Stimulated activated CD8-positive, alpha-beta memory T cell treated with anti-CD3 and anti-CD28 coated beads, Interleukin-2, amount 100 ng/mL, for 1 hour (primary cell): ENCODE measurements around the gene HMGA1.
A peak's percentile ranks its signal among the peaks of the same experiment; 100 is the strongest.

Experiments used
- DNase-seq, 2 donors: peaks; one replicate each; pipeline ENCODE4 v3.0.0-alpha.2; 2020; ENCODE audit warnings: low read depth in 2 of 2

HMGA1 gene

GRCh38 chr6:34223956-34224940 is 12.4 kb upstream of the HMGA1 start:
- DNase-seq: peak; percentile 91

DNA sequence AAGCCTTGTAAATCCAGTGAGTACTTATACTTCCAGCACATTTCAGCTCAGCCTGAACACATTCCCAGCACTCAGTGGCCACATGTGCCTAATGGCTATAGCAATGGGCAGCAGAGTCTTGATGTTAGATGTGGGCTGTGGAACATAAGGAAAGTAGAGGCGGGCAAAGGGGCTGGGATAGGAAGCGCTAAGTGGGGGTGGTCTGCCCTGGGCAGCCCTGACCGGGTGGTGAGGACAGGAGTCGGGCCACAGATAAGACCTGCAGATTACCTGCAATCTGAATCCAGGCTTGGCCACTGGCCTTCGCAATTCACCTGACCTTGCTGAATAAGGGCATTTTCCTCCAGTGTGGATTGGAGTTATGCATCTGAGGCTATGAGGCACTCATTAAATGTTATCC is 11.1 kb upstream of the HMGA1 start:
- DNase-seq: no peak

- no peak for DNase-seq
These were observed 10.6 kb upstream of the HMGA1 start for GRCh38 chr6:34226066-34226465.

- no peak for DNase-seq
These were observed 9.7 kb upstream of the HMGA1 start for GRCh38 chr6:34226731-34227586.

GRCh38 chr6:34227761-34228421 is 8.8 kb upstream of the HMGA1 start:
- no peak for DNase-seq

- DNase-seq: no peak
These were observed 6.8 kb upstream of the HMGA1 start for GRCh38 chr6:34229877-34230276.

GRCh38 chr6:34230653-34231371 is 5.9 kb upstream of the HMGA1 start:
- no peak for DNase-seq

DNA sequence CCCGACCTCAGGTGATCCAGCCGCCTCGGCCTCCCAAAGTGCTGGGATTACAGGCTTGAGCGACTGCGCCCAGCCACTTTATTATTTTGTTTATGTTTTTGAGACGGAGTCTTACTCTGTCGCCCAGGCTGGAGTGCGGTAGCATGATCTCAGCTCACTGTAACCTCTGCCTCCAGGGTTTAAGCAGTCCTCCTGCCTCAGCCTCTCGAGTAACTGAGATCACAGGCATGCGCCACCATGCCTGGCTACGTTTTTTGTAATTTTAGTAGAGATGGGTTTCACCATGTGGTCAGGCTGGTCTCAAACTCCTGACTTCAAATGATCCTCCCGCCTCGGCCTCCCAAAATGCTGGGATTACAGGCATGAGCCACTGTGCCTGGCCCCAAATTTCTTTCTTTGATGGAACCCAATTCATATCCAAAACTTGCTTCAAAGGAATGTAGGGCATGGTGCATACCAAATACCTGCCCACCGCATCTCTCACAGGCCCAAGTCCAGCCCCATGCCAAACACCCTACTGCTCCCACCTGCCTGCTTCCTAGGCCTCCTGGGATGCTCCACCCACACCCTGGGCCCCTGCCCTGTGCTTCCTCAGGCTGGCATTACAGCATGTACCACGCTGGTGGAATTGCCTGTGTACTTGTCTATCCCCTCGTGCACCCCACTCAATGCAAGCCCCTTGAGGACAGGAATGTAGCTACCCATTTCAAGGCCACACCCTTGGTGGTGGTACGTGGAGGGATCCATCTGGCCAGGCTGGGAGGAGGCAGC is 4.9 kb upstream of the HMGA1 start:
- DNase-seq: no peak

- no peak for DNase-seq
These were observed 3.8 kb upstream of the HMGA1 start for GRCh38 chr6:34232901-34233300.

GRCh38 chr6:34233867-34234266 is 2.8 kb upstream of the HMGA1 start:
- DNase-seq: no peak

- no peak for DNase-seq
These were observed 1.9 kb upstream of the HMGA1 start for GRCh38 chr6:34234667-34235306.

DNA sequence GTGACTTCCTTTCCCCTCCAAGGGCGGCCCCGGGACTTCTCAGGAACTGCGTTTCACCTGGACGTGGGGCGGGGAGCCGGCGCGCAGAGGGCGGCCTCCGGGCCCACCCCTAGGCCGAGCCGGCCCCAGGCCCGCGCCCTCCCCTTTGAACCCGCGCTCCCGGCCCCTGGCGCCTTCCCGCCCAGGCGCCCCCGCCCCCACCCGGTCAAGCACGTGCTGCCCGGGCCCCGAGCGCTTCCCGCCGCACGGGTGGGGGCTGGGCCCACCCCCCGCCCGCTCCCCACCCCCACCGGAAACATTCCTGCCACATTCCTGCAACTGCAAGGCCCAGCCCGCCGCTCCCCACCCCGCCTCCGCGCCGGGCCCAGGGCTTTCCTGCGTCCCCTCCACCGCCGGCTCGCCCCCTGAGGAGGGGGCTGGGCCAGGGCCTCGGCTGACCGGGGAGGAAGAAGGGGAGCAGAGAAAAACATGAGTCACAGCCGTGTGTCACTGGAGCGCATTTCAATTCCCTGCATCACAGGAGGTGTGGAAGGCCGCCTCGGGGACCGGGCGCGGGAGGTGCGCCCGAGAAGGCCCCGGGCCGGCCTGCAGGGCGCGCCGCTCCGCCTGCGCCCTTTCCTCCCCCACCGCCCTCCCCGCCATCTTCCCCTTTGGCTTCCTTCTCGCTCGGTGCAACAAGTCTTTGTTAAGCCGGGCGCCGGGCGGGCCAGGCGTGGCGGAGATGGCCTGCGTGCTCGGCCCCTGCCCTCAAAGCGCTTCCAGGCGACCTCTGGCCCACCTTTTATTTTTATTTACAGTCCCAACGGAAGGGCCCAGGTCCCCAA is 1.2 kb upstream of the HMGA1 start:
- DNase-seq: peak in 1 of 2 donors; percentile 49

DNA sequence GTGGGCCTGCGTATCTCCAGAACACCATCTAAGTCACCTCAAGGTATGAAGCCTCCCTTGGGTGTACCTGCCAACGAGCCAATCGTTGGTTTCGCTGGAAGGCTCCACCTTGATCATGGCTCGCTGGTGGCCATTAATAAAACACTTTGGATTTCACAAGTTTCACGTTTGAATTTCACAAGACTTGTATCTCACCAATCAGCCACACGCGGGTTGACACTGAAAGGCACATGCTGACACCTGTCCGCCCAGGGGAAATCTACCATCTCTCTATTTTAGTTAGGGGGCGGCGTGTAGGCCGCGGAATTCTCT is 586 bp upstream of the HMGA1 start:
- no peak for DNase-seq

DNA sequence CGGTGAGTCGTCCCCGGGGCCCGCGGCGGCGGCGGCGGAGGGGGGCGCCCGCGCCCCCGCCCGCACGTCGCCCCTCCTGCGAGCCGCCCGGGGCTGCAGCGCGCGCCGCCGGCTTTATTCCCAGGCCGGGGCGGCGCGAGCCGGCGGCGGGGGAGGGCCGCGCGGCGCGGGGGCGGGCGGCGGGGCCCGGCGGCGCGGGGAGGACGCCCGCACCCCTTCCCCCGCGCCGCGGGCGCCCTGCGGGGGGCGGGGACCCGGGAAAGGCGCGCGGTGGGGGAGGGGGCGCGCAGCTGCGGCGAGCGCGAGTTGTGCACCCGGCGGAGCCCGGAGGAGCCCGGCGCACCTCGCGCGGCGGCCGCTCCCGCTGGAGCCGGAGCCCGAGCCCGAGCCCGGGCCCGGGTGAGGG is 646 bp downstream of the HMGA1 start:
- DNase-seq: no peak

DNA sequence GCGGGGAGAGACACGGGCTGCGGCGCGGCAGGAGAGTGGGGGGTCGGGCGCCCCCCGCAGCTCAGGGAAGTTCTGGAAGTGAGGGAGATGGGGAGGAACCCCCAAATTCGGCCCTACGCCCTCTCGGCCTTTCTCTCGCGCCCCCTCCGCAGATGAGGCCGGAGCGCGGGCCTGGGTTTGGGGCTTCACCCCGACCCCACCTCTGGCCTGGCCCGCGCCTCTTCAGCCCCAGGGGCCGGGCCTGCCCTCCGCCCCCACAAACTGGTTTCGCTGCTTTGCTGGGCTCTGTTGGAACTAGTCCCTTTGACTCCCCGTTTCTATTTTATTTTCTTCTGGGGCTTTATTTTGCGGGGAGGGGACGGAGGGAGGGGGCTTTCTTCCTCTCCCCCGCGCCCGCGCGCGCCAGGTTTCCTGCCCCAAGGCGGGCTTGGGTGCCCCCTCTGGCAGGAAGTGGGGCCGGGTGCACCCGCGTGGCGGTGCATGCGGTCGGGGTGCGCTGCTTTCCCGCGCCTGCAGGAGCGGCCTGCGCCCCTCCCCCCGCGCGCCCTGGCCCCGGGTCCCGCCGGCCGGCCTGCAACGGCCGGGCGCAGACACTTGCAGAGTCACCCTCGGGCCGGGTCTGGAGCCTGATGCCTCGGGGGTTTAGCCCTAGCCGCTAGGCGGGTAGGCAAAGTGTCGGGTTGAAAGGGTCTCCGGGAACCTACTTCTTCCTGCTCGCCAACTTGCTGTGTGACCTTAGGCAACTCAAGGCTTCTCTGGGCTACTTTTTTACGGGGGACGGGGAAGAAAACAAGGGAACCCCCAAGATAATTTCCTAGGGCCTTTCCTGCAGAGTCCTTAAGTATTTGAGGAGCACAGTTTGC is 1.3 kb downstream of the HMGA1 start:
- DNase-seq: peak in 1 of 2 donors; percentile 52

GRCh38 chr6:34238585-34239499 is 2.2 kb downstream of the HMGA1 start:
- DNase-seq: no peak

- no peak for DNase-seq
These were observed 2.8 kb downstream of the HMGA1 start for GRCh38 chr6:34239500-34239825.

GRCh38 chr6:34239893-34240292 is 3.2 kb downstream of the HMGA1 start:
- no peak for DNase-seq
